Cardiac septum (tissue), 1 donor: ENCODE data around the gene FAF1. TPM values are rescaled to one million over a fixed set of nuclear protein-coding genes. Genes with fewer than 3 reads are reported as not detected.

ENCODE experiments used
- DNase-seq: peaks from one replicate; pipeline ENCODE4 v3.0.0-alpha.2; 2020; ENCODE audit warnings: low spot score
- intact Hi-C: fragments of 100-400 bp; cut with DNase I; formaldehyde crosslinking; loops from one replicate; pipeline ENCODE4 v1.14.0; 2022
- total RNA-seq: library from RNA; stranded (reverse); fragmentation: NEBNext Ultra II Directional; extraction: Animal tissue kit (Norgen Biotek cat#: 25700); gene quantifications from one replicate; pipeline ENCODE4 v1.2.1, GENCODE V29; 2021
- donor health status: DM: no; HTN: no; CAD: no.

Gene FAF1
- total RNA-seq, 1 donor from 2014 or later = 81.0 TPM

GRCh38 chr1:50493710-50494109 lies 466.4 kb downstream of the FAF1 start:
- no peak for DNase-seq
- intact Hi-C loops = no loop called here

GRCh38 chr1:50492142-50492541 lies 467.9 kb downstream of the FAF1 start:
- DNase-seq = no peak
- intact Hi-C loops = no loop called here

DNA sequence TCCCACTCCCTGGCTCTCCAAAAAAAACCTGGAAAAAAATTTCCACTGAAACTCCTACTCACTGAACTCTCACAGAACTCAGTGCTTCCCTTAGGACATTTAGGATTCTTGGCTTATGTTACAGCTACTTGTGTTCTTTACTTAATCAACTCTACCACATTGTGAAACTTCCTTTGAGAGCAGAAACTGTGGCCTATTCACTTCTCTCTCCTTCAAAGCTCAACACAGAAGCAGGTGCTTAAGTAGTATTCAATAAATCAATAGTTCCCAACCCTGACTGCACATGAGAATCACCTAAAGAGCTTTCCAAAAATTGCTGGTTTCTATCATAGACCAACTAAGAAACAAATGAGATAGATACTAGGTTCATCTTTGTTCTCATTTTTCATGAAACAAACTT lies 468.9 kb downstream of the FAF1 start:
- DNase-seq = no peak
- intact Hi-C loops = no loop called here

- DNase-seq = no peak
- intact Hi-C loops = no loop called here
Observed at GRCh38 chr1:50490640-50491039, 469.4 kb downstream of the FAF1 start.

DNA sequence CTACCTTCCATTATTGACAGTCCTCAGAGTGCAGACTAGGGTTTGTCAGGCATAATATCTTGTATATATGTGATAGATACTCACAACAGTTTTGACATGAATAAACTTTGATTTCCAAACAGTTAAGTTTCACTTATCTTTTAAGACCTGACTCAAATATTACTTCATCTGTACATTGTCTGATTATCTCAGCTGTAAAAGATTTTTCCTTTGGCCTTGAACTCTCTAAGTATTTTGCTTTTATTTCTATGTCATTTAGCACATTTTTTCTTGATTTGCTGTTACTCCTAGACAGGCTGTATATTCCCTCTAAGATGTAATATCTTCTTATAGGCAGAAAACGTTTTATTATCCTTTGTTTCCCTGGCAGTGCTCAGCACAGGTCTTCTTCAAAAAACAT lies 471.2 kb downstream of the FAF1 start:
- intact Hi-C loops = no loop called here

GRCh38 chr1:50488356-50488755 lies 471.7 kb downstream of the FAF1 start:
- DNase-seq = no peak

More for the DNA sequence above, 471.2 kb downstream of the FAF1 start:
- no peak for DNase-seq

DNA sequence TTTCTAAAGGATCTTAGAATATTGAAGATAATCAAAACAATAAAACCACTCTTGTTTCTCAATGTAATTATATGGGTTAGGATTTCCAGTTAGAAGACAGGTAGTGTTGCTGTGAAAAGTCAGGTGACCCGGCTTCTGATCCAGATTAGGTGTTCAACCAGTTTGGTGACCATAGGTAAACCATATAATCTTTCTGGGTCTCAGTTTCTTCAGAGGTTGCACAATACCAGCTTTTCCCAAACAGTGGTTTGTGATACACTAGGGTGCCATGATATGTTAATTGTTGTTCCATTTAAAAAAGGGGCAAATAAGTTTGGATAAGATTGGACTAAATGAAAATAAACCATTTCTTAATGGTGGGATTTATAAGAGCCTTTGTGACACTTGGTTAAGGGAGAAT lies 472.3 kb downstream of the FAF1 start:
- no peak for DNase-seq
- intact Hi-C loops = no loop called here

More at GRCh38 chr1:50488356-50488755, 471.7 kb downstream of the FAF1 start:
- intact Hi-C loops = no loop called here

DNA sequence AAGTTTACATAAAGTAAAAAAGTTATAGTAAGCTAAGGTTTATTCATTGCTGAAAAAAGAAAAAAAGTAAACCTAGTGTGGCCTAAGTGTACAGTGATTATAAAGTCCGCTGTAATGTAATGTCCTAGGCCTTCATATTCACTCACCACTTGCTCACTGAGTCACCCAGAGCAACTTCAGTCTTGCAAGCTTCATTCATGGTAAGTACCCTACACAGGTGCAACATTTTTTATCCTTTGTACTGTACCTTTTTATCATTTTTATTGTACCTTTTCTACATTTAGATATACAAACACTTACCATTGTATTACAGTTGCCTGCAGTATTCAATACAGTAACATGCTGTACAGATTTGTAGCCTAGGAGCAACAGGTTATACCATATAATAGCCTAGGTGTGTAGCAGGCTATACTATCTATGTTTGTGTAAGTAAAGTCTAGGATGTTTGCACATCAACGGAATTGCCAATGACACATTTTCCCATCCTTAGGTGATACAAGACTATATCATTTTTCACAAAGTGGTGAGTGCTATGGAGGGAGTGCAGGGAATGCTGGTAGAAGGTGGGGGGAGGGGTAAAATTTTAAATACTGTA lies 478.8 kb downstream of the FAF1 start:
- intact Hi-C loops = no loop called here
- DNase-seq = no peak

- intact Hi-C loops = no loop called here
- no peak for DNase-seq
Observed at GRCh38 chr1:50476800-50477199, 483.3 kb downstream of the FAF1 start.

DNA sequence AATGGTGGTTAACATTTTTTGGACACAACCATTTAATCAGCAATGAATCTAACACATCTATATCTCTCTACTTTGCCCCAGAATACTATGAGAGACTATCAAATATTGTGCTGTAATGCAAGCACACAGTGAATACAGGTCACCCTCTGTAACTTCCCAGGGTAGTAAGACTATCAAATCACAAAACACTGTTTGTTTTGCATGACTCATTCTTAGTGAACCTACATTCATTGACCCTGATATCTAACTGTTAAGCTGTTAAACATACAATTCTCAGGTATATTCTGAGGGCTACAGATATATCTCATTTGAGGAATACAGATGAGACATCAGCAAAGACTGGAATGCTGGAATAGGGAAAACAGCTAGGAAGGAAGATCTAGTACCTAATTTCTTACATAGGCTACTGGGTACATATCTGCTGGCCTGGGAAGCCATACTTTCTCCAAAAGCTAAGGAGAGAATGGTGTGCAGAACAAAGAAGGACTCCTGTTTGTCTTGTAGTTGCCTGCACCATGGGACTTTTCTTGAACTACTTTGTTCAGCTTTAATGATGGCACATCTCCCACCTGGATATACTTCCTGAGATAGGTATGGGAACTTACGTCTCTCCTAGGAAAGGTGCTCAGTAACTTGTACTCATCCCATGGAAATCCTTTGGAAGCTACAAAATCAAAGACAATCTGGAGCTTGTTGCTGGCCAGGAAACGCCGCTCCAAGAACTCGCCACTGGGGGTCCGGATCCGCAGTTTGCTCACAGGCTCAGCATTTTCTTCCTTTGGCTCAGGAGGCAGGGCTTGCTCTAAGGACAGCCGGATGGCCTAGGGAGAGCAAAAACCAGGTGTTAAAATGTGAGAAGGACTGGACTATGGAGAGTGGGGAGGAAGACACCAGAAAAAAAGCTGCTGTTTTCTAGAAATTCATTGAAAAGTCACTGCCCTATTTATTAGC lies 484.9 kb downstream of the FAF1 start:
- DNase-seq = no peak
- intact Hi-C loops = no loop called here

DNA sequence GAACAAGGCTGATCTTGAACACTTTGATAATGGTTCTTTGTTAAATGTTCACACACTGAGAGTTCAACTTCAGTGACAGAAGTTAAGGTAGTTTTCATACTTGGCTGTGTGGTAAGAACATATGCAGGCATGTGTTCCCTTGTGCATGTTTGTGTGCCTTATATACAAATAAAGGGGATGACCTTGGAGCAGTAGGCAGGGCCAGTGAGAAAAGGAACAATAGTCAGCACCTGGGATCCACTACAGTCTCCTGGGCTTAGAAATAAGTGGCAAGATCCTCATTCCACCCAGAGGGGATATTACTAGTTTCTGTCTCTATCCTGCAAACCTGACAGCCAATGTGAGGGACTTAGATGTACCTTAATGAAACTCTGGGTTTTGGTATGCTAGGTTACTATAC lies 486.6 kb downstream of the FAF1 start:
- no peak for DNase-seq

DNA sequence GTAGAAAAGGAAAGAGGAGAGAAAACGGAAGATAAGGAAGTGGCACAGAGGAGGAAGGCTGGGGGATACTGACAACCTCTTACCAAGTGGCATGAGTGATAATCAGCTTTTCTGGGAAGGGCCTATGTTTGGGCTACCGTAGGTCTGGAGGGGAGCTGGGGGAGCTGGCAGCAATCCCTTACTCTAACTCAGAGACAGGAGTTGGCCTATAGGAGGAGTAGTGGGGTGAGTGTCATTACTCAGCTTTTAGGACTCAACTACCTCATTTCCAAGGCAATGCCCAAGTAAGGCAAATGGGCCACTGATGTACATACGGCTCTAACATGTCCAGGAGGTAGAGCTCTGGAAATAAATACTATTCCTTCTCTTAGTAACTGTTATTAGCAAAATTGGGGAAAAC lies 488.1 kb downstream of the FAF1 start:
- no peak for DNase-seq
- intact Hi-C loops = no loop called here

More for the DNA sequence above, 486.6 kb downstream of the FAF1 start:
- intact Hi-C loops = no loop called here

DNA sequence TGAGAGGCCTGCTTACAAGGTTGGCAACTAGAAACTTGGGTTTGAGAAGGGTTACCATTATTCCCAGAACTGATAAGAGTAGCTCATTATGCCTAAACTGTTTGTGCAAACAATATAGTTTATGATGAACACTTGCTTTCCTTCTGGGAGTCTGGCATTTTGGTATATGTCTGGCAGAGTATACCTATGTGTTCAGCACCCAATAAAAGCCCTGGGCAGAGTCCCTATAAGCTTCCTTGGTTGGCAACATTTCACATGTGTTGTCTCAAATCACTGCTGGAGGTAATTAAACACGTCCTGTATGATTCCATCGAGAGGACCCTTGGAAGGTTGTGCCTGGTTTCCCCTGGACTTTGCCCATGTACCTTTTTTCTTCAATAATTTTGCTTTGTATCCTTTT lies 497.1 kb downstream of the FAF1 start:
- intact Hi-C loops = no loop called here
- DNase-seq = no peak

DNA sequence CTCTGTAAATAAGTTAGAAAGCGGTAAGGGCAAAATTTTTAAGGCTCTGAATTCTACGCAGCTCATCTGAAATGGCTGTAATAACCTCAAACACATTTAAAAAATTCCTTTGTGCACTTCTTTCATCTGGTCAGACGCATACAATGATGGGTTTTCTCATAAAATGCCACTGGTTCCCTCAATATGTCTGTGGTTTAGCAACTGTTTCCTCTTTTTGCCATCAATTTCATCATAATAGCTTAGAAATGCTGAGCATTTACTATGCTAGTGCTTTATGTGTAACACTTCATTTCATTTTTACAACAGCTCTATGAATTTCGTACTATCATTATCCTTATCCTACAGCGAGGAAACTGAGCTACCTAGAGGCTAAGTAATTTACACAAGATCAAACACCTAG lies 501.6 kb downstream of the FAF1 start:
- no peak for DNase-seq
- intact Hi-C loops = no loop called here

- intact Hi-C loops = no loop called here
- no peak for DNase-seq
Observed at GRCh38 chr1:50454911-50455310, 505.2 kb downstream of the FAF1 start.

GRCh38 chr1:50453266-50453665 lies 506.8 kb downstream of the FAF1 start:
- no peak for DNase-seq
- intact Hi-C loops = no loop called here

DNA sequence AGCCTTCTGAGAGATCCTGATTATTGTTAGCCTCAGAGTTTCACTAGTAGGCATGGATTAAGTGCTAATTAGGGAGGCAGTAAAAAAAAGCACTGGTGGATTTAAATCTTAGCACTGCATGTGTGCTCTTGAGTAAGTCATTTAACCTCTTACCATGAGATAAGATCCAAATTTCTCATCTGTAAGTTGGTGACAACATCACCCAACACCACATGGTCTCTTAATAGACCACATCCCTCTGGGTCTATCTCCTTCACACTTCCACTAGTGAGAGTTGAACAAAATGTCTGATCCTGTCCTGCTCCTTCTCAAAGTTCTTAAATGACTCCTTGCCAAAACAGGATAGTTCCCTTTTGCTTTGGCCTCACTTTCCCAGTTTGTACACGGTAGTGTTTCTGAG lies 507.4 kb downstream of the FAF1 start:
- no peak for DNase-seq
- intact Hi-C loops = no loop called here

DNA sequence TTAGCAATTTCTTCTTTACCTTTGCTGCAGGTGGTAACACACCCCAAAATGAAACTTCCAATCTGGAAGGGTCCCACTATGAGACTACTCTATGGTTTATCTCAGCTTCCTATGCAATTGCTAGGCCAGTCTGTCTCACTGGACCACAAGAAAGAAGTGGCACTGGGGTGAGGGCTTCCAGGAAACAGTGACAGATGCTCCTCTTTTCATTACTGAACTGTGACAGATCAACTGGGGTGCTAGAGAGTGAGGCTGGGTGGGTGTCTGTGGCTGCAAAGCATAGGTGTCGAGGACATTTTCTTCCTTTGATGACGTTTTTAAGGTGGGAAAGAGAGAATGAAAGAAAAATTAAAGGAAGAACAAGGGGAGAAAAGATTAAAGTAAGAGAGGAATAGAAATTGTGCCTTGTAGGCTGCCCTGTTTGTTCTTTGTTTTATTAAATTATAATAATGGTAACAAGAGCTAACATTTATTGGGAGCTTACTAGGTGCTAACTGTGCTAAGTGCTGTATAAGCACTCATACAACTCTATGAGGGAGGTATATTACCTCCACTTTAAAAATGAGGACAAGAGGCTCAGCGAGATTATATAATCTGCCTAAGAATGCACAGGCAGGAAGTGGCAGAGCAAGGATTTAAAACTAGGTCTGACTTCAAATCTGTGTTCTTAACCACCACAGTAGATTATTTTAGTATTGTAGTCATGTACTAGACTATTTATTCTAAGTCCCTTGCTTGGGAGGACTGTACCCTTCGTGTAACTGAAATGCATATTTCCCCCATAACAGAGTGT lies 509.0 kb downstream of the FAF1 start:
- no peak for DNase-seq
- intact Hi-C loops = no loop called here

GRCh38 chr1:50447961-50448360 lies 512.1 kb downstream of the FAF1 start:
- intact Hi-C loops = no loop called here
- DNase-seq = no peak

DNA sequence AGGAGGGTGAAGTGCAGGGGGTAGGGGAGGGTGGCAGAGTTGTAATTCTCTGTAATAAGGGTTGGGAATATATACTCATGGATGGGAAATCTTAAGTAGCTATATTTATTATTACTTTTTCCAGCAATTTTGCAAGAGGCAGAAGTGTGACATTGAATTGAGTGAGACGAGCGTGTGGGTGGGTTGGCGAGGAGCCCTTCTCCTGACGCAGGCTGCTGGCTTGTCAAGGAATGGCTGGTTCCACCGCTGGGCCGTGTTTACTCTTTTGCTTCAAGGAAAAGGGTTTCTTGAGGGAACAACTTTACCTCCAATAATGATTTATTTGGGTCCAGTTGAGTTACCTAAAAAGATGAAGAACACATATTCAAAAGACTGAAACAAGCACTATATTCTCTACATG lies 518.9 kb downstream of the FAF1 start:
- intact Hi-C loops = no loop called here

More for the DNA sequence above, 518.9 kb downstream of the FAF1 start:
- DNase-seq = no peak
